HT-29 (cell line): Measurements from ENCODE around the gene CORO2B. TPM values are rescaled to one million over a fixed set of nuclear protein-coding genes. Genes with fewer than 3 reads are reported as not detected.
A peak's percentile ranks its signal among the peaks of the same experiment; 100 is the strongest.

ENCODE experiments used
- DNase-seq: peaks from one replicate; pipeline ENCODE4 v3.0.0-alpha.2; 2015; ENCODE audit warnings: low spot score
- total RNA-seq: library from RNA; depleted of rRNA; stranded (reverse); fragments of >200 nt; shearing (Covaris generic); gene quantifications from 2 replicates; pipeline ENCODE4 v1.2.3, GENCODE V29; 2014; rRNA removed

The CORO2B gene, protein sequence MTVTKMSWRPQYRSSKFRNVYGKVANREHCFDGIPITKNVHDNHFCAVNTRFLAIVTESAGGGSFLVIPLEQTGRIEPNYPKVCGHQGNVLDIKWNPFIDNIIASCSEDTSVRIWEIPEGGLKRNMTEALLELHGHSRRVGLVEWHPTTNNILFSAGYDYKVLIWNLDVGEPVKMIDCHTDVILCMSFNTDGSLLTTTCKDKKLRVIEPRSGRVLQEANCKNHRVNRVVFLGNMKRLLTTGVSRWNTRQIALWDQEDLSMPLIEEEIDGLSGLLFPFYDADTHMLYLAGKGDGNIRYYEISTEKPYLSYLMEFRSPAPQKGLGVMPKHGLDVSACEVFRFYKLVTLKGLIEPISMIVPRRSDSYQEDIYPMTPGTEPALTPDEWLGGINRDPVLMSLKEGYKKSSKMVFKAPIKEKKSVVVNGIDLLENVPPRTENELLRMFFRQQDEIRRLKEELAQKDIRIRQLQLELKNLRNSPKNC
- total RNA-seq: not detected in 2 replicates

DNA sequence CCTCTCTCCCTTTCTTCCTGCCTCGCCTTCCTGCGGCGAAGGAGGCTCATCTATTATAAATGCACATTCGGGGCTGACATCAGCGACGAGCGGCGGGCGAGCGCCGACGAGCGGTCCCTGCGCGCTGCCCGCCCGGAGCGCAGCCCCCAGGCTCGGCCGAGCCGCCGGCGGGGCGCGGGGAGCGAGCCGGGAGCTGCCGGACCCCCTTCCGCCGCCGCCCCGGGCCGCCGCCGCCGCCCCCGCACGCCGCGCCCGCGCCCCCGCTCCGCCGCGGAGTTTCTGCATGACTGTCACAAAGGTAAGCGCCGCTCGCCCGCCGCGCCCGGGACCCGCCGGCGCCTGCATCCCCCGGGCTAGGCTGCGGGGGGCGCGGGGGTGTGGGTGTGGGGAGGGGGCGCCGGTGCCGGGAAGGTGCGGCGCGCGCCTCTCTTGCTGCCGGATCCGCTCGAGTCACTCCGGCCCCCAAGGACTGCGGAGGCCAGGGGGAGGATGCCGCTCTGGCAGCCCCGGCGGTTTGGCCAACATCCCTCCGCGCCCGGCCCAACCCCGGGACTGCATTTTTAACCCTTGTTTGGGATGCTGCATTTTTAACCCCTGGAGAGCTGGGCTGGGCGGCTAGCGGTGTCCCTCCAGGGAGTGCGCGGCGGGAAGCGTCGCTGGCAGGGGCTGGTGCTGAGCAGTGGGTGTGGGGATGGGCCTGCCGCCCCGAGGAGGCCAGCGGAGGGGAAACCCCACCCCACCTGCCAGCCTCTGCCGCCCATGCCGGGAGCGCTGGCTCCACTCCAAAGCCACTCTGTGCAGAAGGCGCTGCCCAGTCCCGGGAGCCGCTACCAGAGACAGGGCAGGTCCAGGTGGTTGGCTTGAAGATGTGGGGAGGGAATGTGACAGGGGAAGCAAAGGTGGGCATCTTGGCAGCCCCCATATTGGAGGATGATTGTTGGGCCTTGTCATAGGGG is at the start of gene CORO2B:
CORO2B (plus strand) TSS at position 14 of the 956 bp plus-strand sequence; CDS start at position 284, 270 bp downstream.
- DNase-seq: no peak

GRCh38 chr15:68531387-68532179 is 47.2 kb upstream of the CORO2B start:
- no peak for DNase-seq

DNA sequence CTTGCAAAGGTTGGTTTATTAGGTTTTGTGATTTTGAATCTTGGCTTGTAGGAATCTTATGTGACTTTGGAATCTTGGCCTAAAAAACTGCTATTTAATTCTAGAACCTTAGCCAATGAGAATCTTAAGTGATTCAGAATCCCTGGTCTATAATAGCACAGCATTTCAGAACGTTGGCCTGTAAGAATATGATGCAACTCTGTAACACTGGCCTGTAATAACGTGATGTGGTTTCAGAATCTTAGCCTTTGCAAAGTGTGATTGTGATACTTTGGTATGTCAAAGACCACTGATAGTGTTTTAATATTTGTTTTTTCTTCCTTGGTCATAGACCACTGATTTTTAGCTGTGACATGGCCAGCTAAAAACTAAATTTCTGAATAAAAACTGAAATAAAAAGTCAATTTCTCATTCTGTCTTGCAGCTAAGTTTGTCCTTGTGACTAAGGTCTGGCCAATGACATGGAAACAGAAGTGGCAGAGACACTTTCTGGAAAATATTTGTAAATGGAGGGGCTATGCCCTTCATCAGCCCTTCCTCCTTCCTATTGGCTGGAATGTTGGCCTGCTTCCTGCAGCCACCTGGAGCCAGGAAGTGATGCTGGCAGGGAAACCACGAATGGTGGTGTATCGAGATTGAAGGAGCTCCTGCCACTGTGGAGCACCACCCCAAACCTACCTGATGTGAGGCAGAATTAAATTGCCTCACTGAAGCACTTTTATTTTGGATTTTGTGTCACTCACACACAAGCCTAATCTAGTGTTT is 42.3 kb upstream of the CORO2B start:
- no peak for DNase-seq

DNA sequence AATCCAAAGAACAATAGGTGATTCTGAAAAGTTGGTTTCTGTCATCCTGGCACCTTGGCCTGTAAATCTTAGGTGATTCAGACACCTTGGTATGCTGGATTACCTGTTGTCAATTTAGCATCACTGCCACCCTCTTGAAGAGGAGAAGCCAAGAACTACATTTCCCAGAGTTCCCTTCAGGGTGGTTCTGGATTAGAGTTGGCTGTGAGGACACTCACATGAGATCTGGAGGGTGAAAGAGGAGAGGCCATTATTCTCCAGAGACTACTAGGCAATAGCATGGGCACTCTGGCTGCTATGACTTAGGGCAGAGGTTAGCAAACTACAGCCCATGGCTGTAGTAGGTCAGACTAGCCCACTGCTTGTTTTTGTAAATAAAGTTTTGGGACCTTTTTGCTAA is 41.7 kb upstream of the CORO2B start:
- DNase-seq: no peak

DNA sequence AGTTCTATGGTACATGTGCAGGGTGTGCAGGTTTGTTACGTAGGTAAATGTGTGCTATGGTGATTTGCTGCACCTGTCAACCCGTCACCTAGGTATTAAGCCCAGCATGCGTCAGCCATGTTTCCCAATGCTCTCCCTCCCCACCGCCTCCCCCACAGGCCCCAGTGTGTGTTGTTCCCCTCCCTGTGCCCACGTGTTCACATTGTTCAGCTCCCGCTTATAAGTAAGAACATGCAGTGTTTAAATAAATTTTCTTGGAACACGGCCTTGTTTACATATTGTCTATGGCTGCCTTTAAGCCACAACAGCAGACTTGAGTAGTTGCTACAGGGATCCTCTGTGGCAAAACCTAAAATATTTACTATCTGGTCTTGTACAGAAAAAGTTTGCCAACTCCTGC is 41.3 kb upstream of the CORO2B start:
- no peak for DNase-seq

- no peak for DNase-seq
Measured at GRCh38 chr15:68538311-68538710, 40.5 kb upstream of the CORO2B start.

- no peak for DNase-seq
Measured at GRCh38 chr15:68541743-68542142, 37.0 kb upstream of the CORO2B start.

- no peak for DNase-seq
Measured at GRCh38 chr15:68542348-68542747, 36.4 kb upstream of the CORO2B start.

DNA sequence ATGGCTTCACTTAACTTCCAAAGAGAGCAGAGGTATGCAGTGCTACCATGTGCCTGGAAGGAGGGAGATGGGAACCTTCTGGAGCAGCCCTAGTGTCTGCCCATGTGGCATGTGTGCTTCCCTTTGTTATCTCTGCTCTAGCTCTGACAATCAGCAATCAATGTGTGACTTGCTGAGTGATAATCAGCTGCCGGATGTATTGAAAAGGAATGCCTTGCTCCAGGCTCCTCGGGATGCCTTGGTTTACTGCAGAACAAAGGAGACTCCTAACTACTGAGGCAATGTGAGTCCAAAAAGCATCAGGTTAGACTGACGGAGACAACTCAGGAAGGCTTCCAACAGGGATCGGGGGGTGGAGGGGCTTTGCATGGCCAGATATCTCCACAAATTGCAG is 36.0 kb upstream of the CORO2B start:
- no peak for DNase-seq

- no peak for DNase-seq
Measured at GRCh38 chr15:68543165-68544008, 35.4 kb upstream of the CORO2B start.

DNA sequence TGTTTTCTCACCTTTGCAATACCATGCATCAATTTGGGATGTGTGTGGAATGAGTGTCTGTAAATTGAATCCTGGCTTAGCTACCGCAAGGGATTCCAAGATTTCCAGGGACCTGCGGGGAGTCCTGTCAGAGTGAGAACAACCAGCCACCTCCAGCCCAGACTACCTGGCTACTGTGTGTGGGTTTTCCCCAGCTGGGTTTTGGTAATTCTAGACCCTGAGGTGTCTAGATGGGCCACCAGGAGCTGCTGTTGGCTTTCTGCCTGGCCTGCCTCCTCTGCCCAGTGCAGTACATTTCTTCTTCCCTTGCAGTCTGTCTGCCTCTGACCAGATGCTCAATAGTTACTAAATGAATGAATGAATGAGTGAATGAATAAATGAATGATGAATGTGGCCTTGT is 32.5 kb upstream of the CORO2B start:
- DNase-seq: no peak

GRCh38 chr15:68548364-68548763 is 30.4 kb upstream of the CORO2B start:
- DNase-seq: no peak

- DNase-seq: no peak
Measured at GRCh38 chr15:68550004-68550403, 28.8 kb upstream of the CORO2B start.

GRCh38 chr15:68550498-68551295 is 28.1 kb upstream of the CORO2B start:
- peak; percentile 83 for DNase-seq

GRCh38 chr15:68551296-68551635 is 27.5 kb upstream of the CORO2B start:
- no peak for DNase-seq

DNA sequence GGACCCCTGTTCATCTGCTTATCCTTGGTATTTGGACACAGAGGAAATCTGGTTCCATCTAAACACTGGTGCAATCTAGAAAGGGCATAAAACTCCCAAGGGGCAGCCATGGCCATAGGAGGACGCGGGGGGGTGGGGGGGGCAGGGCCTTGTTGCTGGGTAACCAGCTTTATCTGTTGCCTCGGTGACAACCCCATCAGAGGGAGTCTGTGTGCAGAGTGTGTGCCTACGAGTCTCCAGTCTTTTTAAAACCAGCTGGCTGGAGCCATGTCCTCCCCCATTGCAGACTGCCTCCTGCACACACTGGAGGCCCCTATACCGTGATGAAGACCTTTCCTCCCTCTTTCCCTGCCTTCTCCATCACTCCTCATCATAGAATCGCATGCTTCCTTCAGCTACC is 26.4 kb upstream of the CORO2B start:
- DNase-seq: no peak

- no peak for DNase-seq
Measured at GRCh38 chr15:68552773-68553172, 26.0 kb upstream of the CORO2B start.

DNA sequence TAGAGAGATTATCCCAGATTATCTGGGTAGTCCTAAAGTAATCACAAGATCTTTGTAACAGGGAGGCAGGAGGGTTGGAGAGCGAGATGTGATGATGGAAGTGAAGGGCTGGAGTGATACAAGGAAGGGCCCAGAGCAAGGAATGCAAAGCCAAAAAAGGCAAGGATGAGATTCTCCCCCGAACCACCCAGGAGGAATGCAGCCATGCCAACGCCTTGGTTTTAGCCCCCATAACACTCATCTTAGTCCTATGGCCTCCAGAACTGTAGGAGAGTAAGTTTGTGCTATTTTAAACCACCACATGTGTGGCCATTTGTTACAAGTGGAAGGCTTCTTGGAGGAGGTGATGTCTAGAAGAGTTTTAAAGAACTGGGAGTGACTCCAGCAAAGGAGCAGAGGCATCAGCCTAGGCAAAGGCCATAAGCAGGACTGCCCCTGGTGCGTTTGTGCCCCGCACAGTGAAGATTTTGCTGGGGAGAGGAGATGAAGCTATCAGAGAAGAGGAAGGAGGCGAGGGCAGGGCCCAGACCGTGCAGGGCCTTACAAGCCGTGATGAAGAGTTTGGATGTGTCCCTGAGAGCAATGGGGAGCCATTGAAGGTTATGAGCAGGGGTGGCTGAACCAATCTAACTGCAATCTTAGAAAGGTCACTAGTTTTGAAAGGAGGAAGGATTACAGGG is 25.3 kb upstream of the CORO2B start:
- no peak for DNase-seq
